T47D (cell line): Measurements from ENCODE around the gene AK4.
"Not testable (repeated sequence)": the region's sequence is repeated elsewhere in the genome, so short reads cannot be mapped to it uniquely, and the experiment has no call there.

ENCODE experiments used
- DNase-seq, 2 experiments: peaks; one replicate each; pipeline versions ENCODE4 v3.0.0 to v3.0.0-alpha.2; 2011 to 2012; ENCODE audit warnings: low read depth in 1 of 2, low spot score in 1 of 2
- JUND ChIP-seq: IDR thresholded peaks from 2 replicates; pipeline ENCODE4 v1.6.1; 2012; ENCODE audit warnings: low read depth
- in situ Hi-C: cut with HindIII; loops from 2 replicates; pipeline ENCODE4 v1.10.0; 2016; ENCODE audit warnings: low sequenced_read_pairs, low pct_unique_long_range_greater_than_20kb

Gene AK4

GRCh38 chr1:65148178-65148547, at the start of gene AK4:
AK4 (plus strand) TSS chr1:65148203; CDS start chr1:65148408, 205 bp downstream.
- in situ Hi-C loops, DNase-seq: not testable (repeated sequence)

GRCh38 chr1:65103807-65104206, 44.2 kb upstream of the AK4 start:
- in situ Hi-C loops, result no loop called here
- TF ChIP-seq JUND, result no peak
- no peak for DNase-seq

DNA sequence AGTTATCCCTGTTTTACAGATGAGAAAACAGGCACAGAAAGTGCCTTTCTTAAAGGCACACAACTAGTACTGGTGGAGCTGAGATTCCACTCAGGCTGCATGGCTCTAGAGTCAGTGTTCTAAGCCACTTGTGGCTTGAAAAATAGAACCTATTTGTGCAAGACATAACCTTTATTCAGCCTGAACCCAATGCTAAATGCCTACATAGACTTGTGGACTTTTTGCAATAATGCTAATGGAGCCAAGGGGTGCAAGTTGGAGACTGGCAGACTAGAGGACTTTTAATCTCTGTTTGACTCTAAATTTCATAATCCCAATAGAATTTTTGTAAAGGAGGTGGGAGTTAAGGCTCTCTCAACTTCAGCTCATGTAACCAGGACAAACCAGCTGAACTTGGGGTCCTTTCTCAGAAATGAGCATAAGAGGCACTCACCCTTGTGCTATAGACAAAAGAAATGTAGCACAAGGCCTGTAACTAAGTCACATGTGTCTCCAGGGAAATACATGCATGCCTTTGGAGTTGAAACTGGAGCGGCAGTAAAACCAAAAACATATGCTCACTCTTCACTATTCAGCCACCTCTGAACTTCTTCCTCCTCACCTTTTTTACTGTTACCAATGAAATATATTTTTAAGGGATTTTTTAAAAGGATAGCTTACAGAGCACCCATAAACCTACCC, 43.0 kb upstream of the AK4 start:
- TF ChIP-seq JUND, result no peak
- in situ Hi-C loops, result no loop called here
- DNase-seq, result no peak

GRCh38 chr1:65105596-65105995, 42.4 kb upstream of the AK4 start:
- in situ Hi-C loops, result no loop called here
- TF ChIP-seq JUND, result no peak
- no peak for DNase-seq

DNA sequence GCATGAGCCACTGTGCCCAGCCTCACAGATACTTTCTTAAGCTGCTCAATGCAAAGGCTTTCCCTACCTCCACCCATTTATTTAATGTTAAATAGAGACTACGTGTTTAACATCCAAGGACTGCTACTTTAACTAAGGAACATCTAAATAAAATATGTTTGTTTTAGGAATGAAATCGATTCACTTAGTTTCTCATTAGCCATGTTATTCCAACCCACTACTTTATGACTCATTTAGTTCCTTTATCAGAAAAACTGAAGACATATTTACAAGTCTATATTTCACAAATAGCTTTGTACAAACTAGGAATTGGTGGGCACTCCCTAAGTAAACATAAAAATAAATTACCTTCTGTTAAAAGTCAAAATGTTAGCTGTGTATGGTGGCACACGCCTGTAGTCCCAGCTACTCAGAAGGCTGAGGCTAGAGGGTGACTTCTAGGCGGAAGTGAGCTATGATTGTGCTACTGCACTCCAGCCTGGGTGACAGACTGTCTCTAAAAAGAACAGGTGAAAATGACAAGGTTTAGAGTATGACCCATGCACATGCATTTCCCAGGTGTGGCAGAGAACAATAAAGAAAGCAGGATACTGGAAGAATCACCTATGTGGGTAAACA, 39.9 kb upstream of the AK4 start:
- no peak for DNase-seq
- in situ Hi-C loops, result no loop called here
- no peak for TF ChIP-seq JUND

DNA sequence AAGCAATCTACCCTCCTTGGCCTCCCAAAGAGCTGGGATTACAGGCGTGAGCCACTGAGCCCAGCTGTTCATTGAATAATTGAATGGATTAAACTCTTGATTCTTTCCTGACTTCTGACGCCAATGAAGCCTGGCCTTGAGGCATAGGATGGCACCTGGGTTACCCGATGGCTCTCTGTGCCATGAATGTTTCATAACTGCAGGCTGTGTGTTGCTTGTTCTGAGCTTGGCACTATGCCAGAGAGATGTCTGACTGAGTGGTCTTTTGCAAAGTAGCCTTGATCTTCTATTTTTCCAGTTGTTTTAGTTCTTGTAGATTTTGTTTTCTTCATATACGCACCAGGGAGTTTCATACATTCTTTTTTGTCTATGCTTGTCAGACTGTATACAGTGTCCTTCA, 38.5 kb upstream of the AK4 start:
- TF ChIP-seq JUND, result no peak
- DNase-seq, result no peak

GRCh38 chr1:65112811-65113210, 35.2 kb upstream of the AK4 start:
- TF ChIP-seq JUND, result no peak
- no peak for DNase-seq
- in situ Hi-C loops, result no loop called here

More for the DNA sequence above, 38.5 kb upstream of the AK4 start:
- in situ Hi-C loops, result no loop called here

DNA sequence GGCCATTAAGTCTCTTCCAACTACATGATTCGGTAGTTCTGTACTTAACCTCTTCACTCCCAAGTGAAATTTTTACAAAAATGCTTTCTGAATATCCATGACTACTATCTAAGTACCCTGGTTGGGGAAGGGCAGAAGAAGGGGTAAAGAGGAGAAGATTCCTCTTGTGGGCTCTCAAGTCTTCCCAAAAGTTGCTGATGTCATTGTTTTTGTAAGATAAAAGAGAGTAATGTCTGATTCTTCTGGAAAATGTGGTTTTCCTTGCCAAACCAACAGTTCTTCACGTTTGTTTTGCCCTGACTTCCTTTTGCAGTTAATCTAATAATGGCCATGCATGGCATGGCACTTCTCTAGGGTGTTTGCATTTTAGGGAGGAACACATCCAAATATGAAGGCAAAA, 34.7 kb upstream of the AK4 start:
- in situ Hi-C loops, result no loop called here
- TF ChIP-seq JUND, result no peak
- DNase-seq, result no peak

DNA sequence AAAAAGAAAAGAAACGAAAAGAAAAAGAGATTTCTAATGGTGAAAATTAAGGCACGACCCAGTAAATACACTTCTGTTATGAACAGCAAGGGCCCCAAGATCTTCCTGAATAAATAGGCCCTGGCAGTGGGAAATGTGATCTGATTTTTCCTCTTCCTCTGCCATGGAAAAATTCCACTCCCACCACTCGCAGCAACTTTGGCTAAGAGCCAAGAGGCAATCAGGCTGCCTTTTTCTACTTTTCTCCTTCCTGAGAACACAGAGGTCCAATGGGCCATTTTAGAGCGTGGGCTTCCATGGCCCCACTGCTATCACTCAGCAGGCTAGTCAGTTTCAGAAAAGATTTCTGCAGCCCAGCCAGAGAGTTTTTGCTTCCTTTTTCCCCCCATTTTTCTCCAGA, 33.7 kb upstream of the AK4 start:
- no peak for DNase-seq
- in situ Hi-C loops, result no loop called here
- no peak for TF ChIP-seq JUND

- TF ChIP-seq JUND, result no peak
- no peak for DNase-seq
- in situ Hi-C loops, result no loop called here
Measured at GRCh38 chr1:65119951-65120350, 28.1 kb upstream of the AK4 start.

DNA sequence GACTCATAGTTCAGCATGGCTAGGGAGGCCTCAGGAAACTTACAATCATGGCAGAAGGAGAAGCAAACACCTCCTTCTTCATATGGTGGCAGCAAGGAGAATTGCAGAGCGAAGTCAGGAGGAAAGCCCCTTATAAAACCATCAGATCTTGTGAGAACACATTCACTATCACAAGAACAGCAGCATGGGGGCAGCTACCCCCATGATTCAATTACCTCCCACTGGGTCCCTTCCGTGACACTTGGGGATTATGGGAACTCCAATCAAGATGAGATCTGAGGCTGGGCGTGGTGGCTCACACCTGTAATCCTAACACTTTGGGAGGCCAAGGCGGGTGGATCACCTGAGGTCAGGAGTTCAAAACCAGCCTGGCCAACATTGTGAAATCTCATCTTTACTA, 18.9 kb upstream of the AK4 start:
- in situ Hi-C loops, DNase-seq: not testable (repeated sequence)

- in situ Hi-C loops, result no loop called here
- DNase-seq, result no peak
- TF ChIP-seq JUND, result no peak
Measured at GRCh38 chr1:65138524-65138923, 9.5 kb upstream of the AK4 start.

- in situ Hi-C loops, DNase-seq: not testable (repeated sequence)
Measured at GRCh38 chr1:65139793-65140192, 8.2 kb upstream of the AK4 start.

DNA sequence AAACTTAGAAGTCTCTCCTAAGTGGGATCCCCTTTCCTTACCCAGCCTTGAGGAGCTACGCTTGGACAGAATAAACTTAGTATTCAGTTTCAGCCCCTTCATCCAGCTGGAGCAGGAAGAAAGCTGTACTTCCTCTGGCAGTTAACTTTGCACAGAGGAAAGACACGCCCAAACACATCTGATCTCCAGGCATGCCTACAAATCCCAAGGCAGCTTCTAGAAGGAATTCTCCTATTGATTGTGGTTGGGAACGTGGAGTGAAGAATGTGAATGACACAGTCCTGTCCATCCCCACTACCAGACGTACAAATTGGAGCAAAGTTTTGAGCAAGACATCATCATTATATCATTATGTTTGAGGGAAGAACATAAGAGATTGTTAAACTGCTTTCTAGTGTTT, 6.6 kb upstream of the AK4 start:
- in situ Hi-C loops, result no loop called here
- no peak for DNase-seq
- no peak for TF ChIP-seq JUND
